HuH-7.5 (cell line): Measurements from ENCODE around the gene AIFM3.
"Not testable (repeated sequence)": the region's sequence is repeated elsewhere in the genome, so short reads cannot be mapped to it uniquely, and the experiment has no call there.

Experiments used
- DNase-seq: peaks from one replicate; pipeline ENCODE4 v3.0.0; 2011; ENCODE audit warnings: low spot score

AIFM3 gene

DNA sequence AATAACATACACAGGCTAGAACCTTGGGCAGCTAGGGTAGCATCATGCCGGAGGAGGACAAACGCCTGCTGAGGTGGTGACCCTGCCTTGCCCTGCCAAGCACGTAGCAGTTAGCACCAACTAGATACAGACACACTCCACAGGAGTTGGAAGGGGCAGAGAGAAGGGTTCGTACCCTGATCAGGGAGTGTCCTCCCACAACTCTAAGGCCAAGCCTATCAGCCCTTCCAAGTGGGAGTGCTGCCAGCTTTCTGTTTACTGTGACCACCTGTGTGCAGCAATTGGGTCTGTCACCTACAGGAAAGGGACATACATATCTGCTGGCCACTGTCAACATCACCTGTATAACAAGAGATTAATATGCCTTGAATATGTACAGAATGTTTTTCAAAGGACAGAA is 36.7 kb downstream of the AIFM3 start:
- DNase-seq, result no peak

DNA sequence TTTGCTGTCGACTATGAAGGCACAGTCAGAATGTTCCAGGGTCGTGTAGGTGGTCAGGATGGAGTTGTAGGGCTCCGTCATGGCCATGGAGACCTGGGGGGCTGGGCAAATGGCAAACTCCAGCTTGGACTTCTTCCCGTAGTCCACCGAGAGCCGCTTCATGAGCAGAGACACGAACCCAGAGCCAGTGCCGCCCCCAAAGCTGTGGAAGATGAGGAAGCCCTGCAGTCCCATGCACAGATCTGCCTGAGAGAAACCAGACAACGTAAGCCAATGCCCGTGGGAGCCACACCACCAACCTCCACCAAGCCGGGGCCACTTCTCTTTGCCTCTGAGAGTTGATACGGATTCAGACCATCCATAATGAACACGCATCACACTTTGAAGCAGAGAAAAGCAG is 42.2 kb downstream of the AIFM3 start:
- DNase-seq, result not testable (repeated sequence)

- no peak for DNase-seq
Measured at GRCh38 chr22:21009638-21010425, 42.8 kb downstream of the AIFM3 start.

DNA sequence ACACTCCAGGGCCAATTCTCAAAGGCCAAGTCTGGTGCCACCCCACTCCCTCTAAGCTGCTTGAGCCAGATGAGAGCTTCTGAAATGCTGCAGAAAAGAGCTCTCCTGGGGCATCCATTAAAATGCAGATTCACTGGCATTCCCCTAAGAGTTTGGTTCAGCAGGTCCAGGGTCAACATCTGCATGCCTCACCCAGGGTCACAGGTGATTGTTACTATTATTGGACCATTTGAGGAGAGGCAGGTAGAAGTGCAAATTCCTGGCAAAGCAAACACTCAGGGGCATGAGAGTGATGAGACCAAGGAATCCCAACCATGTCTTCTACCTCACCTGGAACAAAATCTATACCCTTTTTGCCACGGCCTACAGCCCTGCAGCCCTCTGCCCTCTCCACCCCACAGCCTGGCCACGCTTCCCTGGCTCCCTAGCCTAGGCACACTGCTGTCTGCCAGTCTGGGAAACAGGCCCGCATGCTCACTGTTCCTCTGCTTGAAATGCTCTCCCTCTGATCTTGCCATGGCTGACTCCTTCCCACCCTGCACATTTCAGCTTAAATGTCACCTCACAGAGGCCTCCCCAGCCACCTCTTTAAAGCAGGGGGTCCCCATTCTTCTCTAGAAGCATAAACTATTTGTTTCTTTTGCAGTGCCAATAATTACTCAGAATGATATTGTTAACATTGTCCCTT is 43.5 kb downstream of the AIFM3 start:
- DNase-seq, result no peak

DNA sequence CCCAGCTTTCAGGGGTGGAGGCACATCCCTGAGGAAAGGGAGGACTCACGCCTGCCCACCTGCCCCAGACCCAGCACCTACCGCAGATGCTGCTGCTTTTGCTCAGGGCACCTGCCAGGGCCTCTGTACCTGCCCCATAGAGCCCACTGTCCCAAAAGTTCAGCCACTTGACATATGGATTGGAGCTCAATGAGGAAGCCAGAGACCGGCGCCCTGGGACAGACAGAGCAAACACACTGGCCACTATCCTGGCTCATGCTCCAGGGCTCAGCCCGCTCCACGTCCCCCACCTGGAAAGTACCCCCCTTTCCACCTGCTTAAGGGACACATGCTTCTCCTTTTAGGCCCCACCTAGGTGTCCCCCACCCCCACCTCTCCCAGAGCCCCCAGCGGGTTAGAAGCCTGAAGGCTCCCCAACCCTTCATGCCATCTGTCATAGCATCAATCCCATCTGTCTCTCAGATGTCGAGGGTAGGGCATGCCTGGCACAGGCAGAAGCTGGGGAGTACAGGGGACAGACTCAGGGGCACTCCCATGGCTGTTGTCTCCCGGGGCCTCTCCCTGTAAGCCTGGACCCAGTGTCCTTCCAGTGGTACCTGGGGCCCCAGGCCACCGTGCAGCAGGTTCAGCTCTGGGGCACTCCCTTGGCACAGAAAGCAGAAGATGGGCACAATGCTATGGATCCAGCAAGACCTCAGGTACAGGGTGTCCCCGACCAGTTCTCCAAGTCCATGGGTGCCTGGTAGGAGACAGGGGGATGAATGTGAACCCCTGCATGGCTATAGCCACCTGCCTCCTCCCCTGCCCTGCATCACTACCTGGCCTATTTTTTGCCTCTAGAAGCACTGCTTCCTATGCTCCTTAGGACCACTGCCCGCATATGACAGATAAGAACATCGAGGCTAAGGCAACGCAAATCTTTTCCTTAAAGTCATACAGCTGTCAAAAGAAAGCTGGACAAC is 45.7 kb downstream of the AIFM3 start:
- DNase-seq, result no peak

DNA sequence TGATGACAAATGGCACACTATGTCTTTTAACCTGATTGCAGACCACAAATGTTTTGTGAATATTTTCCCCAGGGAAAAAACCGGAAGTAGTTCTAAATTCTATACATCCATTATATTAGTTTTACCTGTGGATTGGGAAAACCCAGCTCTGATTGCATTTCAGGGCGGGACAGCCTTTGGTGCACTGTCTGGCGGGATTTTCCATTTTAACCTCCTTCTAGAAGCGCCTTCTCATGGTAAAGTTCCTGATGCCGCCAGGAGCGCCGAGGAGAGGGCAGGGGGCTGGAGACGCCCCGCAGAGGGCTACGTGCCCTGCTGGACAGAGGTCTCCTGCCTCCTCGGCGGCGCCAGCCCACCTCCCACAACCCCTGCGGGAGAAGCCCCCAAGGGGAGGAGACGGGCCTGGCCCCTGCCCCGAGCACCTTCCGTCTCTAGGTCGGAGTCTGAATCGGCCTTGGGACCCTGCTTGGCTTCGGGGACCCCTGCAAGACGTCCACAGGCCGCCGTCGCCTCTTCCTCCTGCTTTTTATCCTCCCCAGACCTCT is 46.7 kb downstream of the AIFM3 start:
- no peak for DNase-seq

GRCh38 chr22:21014202-21014725 is 47.2 kb downstream of the AIFM3 start:
- peak; percentile 95 for DNase-seq

- peak; percentile 65 for DNase-seq
Measured at GRCh38 chr22:21014726-21015465, 47.8 kb downstream of the AIFM3 start, which contains the start of gene P2RX6. Gene P2RX6 (plus strand): TSS chr22:21015165. CDS start chr22:21015175, 10 bp downstream.

- DNase-seq, result no peak
Measured at GRCh38 chr22:21015466-21016006, 48.5 kb downstream of the AIFM3 start.

- DNase-seq, result no peak
Measured at GRCh38 chr22:21016644-21017420, 49.8 kb downstream of the AIFM3 start.

GRCh38 chr22:21018314-21018713 is 51.3 kb downstream of the AIFM3 start:
- DNase-seq, result no peak

- DNase-seq, result peak; percentile 75
Measured at GRCh38 chr22:21020802-21021429, 53.9 kb downstream of the AIFM3 start.

GRCh38 chr22:21022507-21022906 is 55.5 kb downstream of the AIFM3 start:
- no peak for DNase-seq

GRCh38 chr22:21022955-21023614 is 56.0 kb downstream of the AIFM3 start:
- no peak for DNase-seq

DNA sequence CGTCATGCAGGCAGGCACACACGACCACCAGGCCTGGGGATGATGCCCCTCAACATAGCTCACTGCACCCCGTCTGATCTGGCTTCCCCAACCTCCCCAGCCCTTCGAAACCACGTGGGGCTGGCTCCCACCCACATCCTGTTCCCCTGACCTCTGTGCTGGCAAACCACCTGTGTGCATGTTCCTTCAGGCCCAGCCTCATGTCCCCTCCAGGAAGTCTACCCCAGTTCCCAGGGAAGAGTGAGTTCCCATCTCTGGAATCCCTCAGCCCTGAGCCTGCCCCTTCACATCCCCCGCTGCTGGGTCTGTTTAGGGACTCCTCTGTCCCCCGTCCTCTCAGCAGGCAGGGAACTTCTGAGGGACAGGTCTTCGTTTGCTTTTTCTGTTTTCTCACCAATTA is 58.2 kb downstream of the AIFM3 start:
- no peak for DNase-seq

DNA sequence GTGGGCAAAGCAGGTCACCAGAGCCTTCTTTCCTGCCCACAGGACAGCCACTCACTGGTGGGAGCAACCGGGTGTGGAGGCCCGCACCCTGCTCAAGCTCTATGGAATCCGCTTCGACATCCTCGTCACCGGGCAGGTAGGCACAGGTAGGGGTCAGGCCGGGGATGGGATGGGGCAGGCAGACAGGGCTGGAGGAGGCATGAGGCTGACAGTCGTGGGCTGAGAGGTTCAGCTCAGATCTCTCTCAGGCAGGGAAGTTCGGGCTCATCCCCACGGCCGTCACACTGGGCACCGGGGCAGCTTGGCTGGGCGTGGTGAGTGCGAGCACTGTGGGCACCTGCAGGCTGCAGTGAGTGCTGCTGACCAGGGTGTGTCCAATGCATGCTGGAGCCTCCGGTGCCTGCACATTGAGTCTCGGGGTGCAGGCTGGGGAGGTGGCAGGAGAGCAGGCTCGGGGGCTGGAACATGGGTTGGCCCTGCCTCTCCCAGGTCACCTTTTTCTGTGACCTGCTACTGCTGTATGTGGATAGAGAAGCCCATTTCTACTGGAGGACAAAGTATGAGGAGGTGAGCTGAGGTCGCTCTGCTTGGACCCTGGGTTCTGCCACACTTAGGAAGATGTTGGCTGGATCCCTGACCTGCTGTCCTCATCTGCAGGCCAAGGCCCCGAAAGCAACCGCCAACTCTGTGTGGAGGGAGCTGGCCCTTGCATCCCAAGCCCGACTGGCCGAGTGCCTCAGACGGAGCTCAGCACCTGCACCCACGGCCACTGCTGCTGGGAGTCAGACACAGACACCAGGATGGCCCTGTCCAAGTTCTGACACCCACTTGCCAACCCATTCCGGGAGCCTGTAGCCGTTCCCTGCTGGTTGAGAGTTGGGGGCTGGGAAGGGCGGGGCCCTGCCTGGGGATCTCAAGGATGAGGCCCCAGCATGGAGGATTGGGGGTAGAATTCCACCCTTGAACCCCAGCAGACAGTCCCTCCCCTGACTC is 59.0 kb downstream of the AIFM3 start:
- no peak for DNase-seq
